ENCODE measurements around the gene JMJD7. TPM values are rescaled to one million over a fixed set of nuclear protein-coding genes. Genes with fewer than 3 reads are reported as not detected.

Gene JMJD7
- total RNA-seq, 1 donor = 1.4 TPM

- H3K27ac ChIP-seq (ENCODE audit: low read depth, low read length) = no peak overlapping the region
- H3K4me1 ChIP-seq (ENCODE audit: insufficient read depth, low read length) = no peaks in the 10 kb centered on the region
- peaks cover 24% of the 10 kb centered on the region for H3K27me3 ChIP-seq (ENCODE audit: insufficient read depth, low read length)
- peaks cover 4% of the 10 kb centered on the region for H4K20me1 ChIP-seq (ENCODE audit: insufficient read depth, low read length)
- H3K79me2 ChIP-seq (ENCODE audit: insufficient read depth, low read length) = no peaks in the 10 kb centered on the region
- no peak overlapping the region for H3K4me2 ChIP-seq (ENCODE audit: insufficient read depth, low read length)
- no peaks in the 10 kb centered on the region for H3K9me3 ChIP-seq (ENCODE audit: low read depth, low read length)
- DNase-seq (ENCODE audit: insufficient read length, low spot score, missing footprints) = no peak
- H2AFZ ChIP-seq (ENCODE audit: low read length) = no peak overlapping the region
- H3K4me3 ChIP-seq (ENCODE audit: insufficient read depth, low read length) = no peak overlapping the region
- peaks cover 8% of the 10 kb centered on the region for H3K36me3 ChIP-seq (ENCODE audit: insufficient read depth, low read length)
- TF ChIP-seq, protein P1, sequence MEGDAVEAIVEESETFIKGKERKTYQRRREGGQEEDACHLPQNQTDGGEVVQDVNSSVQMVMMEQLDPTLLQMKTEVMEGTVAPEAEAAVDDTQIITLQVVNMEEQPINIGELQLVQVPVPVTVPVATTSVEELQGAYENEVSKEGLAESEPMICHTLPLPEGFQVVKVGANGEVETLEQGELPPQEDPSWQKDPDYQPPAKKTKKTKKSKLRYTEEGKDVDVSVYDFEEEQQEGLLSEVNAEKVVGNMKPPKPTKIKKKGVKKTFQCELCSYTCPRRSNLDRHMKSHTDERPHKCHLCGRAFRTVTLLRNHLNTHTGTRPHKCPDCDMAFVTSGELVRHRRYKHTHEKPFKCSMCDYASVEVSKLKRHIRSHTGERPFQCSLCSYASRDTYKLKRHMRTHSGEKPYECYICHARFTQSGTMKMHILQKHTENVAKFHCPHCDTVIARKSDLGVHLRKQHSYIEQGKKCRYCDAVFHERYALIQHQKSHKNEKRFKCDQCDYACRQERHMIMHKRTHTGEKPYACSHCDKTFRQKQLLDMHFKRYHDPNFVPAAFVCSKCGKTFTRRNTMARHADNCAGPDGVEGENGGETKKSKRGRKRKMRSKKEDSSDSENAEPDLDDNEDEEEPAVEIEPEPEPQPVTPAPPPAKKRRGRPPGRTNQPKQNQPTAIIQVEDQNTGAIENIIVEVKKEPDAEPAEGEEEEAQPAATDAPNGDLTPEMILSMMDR (IDR thresholded peaks at IDR 0.05; ENCODE audit: extremely low read depth, low read depth, low read length) = no peak
Observed at GRCh38 chr15:41851167-41851523, 23.3 kb downstream of the JMJD7 start.

DNA sequence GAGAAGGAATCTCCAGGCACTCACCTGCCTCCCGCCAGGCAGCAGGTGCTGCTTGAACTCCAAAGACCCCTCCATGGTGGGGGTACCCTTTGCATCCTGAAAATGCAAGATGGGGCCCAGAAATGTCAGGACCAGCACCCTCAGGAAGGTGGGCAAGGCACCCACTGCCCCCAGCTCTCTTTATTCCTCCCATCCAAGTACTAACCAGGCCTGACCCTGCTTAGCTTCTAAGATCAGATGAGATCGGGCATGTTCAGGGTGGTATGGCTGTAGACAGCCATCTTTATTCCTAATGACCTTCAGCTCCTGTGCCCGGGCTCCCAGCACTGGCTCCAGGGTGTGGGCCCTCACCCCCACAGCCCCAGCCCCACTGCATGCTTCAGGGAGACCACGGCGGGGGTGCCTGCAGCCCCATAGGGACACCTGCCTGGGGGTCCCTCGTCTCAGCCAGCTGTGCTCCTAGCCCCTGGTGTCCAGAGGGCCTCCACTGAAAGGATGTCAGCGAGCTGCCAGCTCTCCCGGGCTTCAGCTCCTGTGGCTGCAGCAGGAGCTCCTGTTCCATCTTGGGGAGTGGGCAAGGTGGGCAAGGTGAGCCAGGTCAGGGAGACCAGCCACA is 24.0 kb downstream of the JMJD7 start:
- H3K27me3 ChIP-seq (ENCODE audit: insufficient read depth, low read length) = peaks cover 24% of the 10 kb centered on the region
- no peak overlapping the region for H2AFZ ChIP-seq (ENCODE audit: low read length)
- TF ChIP-seq, protein P1 (IDR thresholded peaks at IDR 0.05; ENCODE audit: extremely low read depth, low read depth, low read length) = no peak
- H4K20me1 ChIP-seq (ENCODE audit: insufficient read depth, low read length) = peaks cover 4% of the 10 kb centered on the region
- no peaks in the 10 kb centered on the region for H3K4me1 ChIP-seq (ENCODE audit: insufficient read depth, low read length)
- peaks cover 8% of the 10 kb centered on the region for H3K36me3 ChIP-seq (ENCODE audit: insufficient read depth, low read length)
- no peak for DNase-seq (ENCODE audit: insufficient read length, low spot score, missing footprints)
- H3K4me3 ChIP-seq (ENCODE audit: insufficient read depth, low read length) = no peak overlapping the region
- no peaks in the 10 kb centered on the region for H3K9me3 ChIP-seq (ENCODE audit: low read depth, low read length)
- no peak overlapping the region for H3K4me2 ChIP-seq (ENCODE audit: insufficient read depth, low read length)
- no peak overlapping the region for H3K27ac ChIP-seq (ENCODE audit: low read depth, low read length)
- no peaks in the 10 kb centered on the region for H3K79me2 ChIP-seq (ENCODE audit: insufficient read depth, low read length)

GRCh38 chr15:41852736-41853590 is 25.1 kb downstream of the JMJD7 start:
- H3K9me3 ChIP-seq (ENCODE audit: low read depth, low read length) = no peaks in the 10 kb centered on the region
- no peak for DNase-seq (ENCODE audit: insufficient read length, low spot score, missing footprints)
- TF ChIP-seq, protein P1 (IDR thresholded peaks at IDR 0.05; ENCODE audit: extremely low read depth, low read depth, low read length) = no peak

DNA sequence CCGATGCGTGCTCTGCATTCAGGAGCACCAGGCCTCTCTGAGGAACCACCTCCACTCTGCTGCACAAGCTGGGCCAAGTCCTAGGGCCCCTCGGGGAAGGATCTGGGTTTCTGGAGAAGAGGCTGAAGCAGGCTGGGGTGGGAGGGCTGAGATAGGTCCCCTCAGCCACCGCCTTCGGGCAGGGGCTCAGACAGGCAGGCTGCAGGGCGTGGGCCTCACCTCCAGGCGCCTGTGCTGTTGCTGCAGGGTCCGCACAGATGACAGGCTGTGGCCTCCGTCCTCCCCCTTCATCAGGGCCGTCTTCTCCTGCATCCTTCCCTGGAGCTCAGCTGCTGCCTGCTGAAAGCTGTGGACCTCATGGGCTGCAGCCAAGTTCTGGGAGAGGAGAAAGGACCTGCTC is 25.9 kb downstream of the JMJD7 start:
- Histone ChIP-seq H4K20me1 (ENCODE audit: insufficient read depth, low read length) (peaks cover 1% of the 10 kb centered on the region), H2AFZ (ENCODE audit: low read length) (no peak overlapping the region), H3K4me2 (ENCODE audit: insufficient read depth, low read length) (no peak overlapping the region), H3K4me3 (ENCODE audit: insufficient read depth, low read length) (no peak overlapping the region), H3K9me3 (ENCODE audit: low read depth, low read length) (no peaks in the 10 kb centered on the region), H3K36me3 (ENCODE audit: insufficient read depth, low read length) (no peaks in the 10 kb centered on the region), H3K27ac (ENCODE audit: low read depth, low read length) (no peak overlapping the region), H3K4me1 (ENCODE audit: insufficient read depth, low read length) (no peaks in the 10 kb centered on the region), H3K27me3 (ENCODE audit: insufficient read depth, low read length) (peaks cover 24% of the 10 kb centered on the region), H3K79me2 (ENCODE audit: insufficient read depth, low read length) (no peaks in the 10 kb centered on the region)
- TF ChIP-seq, protein P1 (IDR thresholded peaks at IDR 0.05; ENCODE audit: extremely low read depth, low read depth, low read length) = no peak
- DNase-seq (ENCODE audit: insufficient read length, low spot score, missing footprints) = no peak

More at GRCh38 chr15:41852736-41853590, 25.1 kb downstream of the JMJD7 start:
- Histone ChIP-seq H3K27me3 (ENCODE audit: insufficient read depth, low read length) (peaks cover 24% of the 10 kb centered on the region), H3K27ac (ENCODE audit: low read depth, low read length) (no peak overlapping the region), H3K4me1 (ENCODE audit: insufficient read depth, low read length) (no peaks in the 10 kb centered on the region), H3K36me3 (ENCODE audit: insufficient read depth, low read length) (peaks cover 3% of the 10 kb centered on the region), H3K79me2 (ENCODE audit: insufficient read depth, low read length) (no peaks in the 10 kb centered on the region), H3K4me2 (ENCODE audit: insufficient read depth, low read length) (no peak overlapping the region), H3K4me3 (ENCODE audit: insufficient read depth, low read length) (no peak overlapping the region), H2AFZ (ENCODE audit: low read length) (no peak overlapping the region), H4K20me1 (ENCODE audit: insufficient read depth, low read length) (peaks cover 4% of the 10 kb centered on the region)

Measured in osteoblast (primary cell).